Right renal cortex interstitium (tissue), 3 donors: Measurements from ENCODE around the gene CLEC18C. TPM values are rescaled to one million over a fixed set of nuclear protein-coding genes. Genes with fewer than 3 reads are reported as not detected.
"Not testable (repeated sequence)": the region's sequence is repeated elsewhere in the genome, so short reads cannot be mapped to it uniquely, and the experiment has no call there.

Experiments used
- DNase-seq, 3 donors: peaks; one replicate each; pipeline ENCODE4 v3.0.0-alpha.2; 2013; ENCODE audit warnings: low read depth in 3 of 3, low spot score in 2 of 3
- polyA plus RNA-seq, 3 donors: library from polyadenylated mRNA; unstranded; fragments of 120-200 nt; gene quantifications; one replicate each; pipeline ENCODE4 v1.2.1, GENCODE V29; 2013; ENCODE audit not compliant: insufficient read length in 3 of 3

CLEC18C gene
- polyA plus RNA-seq, 3 donors = 38.6 to 53.1 (median 48.3) TPM

DNA sequence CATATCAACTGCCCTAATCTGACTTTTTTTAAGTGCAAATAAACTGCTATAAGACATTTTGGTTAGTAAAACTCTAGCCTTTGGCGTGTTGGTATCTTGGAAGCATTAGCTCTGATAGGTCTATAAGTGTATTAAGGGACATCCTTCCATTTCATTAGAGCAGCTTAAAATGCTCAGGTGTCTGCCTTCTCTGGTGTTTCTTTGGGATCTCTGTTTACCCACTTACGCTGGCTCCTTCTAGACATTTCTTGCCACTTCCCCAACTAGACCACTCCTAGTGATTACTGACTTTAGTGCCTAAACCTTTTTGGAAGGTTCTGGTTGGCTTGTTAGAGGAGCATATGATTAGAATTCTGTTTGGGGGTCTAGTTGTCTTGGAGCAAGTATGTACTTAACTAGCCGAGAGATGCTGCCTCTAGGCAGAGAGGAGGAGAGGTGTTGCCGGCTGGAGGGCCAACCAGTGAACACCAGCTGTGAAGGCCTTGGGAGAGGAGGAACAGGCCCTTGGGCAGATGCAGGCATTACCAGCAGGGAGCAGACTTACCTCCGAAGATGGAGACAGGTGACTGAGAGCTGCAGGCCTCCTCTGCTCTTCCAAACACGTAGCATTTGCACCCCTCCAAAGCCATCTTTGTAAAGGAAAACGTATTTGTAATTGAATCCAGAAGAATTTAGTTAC, 15.2 kb upstream of the CLEC18C start:
- DNase-seq = no peak

DNA sequence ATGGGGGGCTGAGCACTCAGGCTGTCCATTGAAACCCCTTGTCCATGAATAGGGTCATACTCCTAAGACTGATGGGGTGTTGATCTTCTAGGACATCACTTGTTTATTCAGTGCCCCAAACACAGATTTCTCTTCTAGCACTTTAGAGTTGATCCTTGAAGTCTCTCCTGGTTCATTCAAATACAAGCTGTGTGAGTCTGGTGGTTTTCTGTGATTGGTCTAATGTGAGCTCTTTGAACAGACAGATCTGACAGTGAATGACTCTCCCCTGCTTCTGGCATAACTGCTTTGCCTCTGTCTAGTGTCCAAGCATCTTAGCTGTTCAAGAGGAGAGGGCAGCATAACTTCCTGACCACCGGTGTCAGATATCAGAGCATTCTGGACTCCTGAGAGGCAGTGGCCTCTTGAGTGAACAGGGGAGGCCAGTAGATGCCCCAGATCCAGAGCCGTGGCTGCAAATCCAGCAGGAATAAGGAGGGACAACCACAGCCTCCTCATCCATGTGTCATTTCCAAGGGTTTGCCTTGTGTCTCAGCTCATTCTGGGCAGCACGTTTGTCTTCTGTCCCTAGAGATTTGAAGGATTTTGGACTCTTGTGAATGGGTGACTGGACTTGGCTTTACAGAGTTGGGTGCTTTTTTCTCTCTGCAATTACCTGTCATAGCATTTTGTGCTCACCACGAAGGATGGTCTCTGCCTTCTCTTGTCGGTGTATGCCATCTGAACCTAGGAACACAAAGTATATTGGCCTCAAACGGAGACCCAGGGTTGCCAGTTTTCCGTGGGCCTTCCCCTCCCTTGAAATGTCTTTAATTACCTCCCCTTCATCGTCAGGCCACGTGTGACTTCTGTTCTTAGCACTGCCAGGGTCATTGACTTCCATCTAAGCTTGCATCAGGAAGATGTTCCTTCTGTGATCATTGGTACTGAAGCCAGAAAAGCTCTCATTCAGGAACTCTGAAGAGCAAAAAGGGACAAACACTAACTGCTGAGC, 13.9 kb upstream of the CLEC18C start:
- no peak for DNase-seq

DNA sequence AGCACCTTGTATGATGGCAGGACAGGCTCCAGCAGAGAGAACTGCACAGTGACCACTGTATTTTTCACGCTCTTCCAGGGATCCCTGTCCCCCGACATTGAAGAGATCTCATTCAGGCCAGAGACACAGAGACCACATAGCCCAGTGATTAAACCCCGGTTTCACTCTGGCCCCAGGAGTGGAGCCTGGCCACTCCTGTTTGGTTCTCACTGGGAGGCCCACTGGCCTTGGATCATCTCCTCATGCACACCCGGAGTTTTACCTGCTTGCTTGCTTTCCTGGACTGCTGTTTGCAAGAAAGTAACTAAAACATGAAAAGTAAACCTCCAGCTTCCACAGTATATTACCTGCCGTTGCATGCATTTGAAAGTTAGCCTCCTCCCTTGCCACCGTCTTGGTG, 13.2 kb upstream of the CLEC18C start:
- no peak for DNase-seq

DNA sequence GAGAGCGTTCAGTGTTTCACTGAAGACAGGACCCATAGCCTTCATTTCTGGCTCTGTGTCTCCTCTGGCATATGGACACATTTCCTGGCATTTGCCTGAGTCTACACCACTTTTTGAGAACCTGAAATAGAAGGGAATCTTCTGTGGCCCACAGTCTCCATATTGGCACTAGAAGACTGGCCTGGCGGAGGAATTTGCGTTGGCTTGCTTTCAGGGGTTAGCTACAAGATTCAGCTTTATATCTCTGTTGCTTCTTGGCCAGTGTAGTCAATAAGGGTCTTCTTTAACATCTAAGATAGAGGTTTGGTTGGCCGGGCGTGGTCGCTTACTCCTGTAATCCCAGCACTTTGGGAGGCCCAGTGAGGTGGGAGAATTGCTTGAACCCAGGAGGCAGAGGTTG, 12.8 kb upstream of the CLEC18C start:
- no peak for DNase-seq

DNA sequence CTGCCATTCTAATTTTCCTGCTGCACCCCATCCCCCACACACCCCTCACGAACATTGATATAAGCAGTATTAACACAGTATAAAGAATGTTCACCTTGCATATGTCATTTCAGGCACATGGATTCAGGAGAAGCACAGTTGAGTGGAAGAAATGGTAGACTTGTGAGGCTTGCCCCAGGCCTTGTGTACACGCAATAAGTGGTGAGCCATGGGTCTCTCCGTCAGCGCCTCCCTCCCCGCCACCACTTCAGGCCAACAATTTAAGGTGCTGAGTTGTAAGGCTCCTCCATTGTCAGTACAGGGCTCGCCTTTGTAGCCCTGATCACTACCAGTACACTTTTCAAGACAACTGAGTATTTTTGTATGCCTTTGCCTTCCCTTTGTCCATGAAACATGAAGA, 12.2 kb upstream of the CLEC18C start:
- DNase-seq = no peak

DNA sequence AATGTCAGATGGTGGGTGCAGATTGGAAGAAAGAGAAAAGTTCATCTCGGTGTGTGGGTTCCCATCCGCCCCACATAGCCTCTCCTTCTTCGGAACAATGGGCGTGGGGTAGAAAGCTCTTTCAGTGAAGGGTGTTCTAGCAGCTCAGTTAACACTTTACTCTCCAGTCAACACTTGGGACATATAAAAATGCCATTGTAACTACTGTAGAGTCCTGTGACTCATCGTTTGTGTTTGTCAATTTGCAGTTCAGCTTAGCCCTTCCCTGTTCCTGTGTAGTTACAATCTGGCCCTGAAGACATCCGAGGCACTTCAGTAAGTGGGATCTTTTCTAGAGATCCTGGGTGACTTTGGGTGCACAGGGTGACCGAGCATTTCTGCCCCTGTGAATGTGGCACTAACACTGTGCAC, 11.5 kb upstream of the CLEC18C start:
- no peak for DNase-seq

DNA sequence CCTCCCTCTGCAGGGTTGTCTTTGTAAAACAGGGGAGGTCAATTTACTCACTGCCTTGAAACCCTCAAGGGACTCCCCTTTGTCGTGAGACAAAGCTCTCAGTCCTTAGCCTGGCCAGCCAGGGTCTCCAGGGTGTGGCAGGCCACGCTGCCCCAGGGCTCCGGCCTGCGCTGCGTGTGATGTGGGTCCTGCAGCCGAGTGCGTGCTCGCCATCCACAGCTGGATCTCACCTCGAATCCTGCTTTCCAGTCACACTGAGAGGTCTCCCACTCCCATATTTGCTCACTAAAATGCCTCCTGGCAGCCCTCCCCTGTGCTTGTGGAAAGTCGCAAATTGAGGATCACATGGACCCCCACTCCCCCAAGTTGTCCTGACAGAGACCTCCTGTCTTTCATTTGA, 10.0 kb upstream of the CLEC18C start:
- DNase-seq = no peak

DNA sequence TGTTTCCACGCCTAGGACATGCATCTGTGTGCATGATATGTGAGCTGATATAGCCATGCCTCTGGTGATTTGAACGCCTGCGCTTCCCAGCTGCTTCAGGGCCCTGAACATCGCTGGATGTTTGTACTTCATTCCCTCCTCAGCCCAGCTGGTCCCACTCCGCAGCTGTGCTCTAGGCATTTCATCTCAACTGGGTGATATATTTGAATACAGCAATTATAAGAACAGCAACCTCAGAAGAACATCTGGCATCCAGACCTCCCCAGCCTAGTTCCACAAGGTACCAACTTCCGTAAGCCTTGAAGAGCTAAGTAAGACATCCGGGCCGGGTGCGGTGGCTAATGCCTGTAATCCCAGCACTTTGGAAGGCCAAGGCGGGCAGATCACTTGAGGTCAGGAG, 6.9 kb upstream of the CLEC18C start:
- DNase-seq = not testable (repeated sequence)

DNA sequence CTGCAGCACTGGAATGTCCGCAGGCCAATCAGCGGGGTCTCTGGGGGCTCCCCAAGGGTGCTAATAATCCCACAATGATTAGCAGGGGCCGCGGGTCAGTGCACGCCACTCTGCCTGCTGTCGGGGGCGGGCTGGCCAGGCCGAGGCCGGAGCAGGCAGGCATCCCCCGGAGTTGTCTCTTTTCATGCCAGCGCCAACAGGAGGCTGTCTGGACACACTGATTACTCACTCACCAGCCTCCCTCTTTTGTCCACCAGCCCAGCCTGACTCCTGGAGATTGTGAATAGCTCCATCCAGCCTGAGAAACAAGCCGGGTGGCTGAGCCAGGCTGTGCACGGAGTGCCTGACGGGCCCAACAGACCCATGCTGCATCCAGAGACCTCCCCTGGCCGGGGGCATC, 329 bp downstream of the CLEC18C start:
- DNase-seq = not testable (repeated sequence)

DNA sequence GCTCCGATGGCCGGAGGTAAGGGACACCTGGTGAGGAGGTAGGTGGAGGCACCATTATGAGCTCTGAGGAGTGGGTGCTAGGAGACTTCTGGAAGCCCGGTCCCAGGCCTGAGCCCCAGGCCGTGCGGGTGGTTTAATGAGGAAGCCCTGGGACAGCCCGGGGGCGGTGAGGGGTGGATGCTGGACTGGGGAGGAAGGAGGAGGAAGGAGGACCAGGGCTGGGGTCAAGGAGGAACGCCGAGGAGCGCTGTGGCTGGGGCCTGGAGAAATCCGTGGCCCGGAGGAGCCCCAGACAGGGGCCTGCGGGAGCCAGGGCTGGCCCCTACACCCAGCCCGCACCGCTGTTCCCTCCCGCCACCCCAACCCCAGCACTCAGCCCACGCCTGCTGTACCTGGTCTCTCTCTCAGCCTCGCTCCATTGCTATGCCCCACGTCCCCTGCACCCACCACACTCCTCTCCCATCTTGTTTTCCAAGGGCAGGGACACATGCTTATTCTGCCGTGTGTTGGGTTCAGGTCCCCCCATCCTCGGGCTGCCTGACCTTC, 873 bp downstream of the CLEC18C start:
- not testable (repeated sequence) for DNase-seq

DNA sequence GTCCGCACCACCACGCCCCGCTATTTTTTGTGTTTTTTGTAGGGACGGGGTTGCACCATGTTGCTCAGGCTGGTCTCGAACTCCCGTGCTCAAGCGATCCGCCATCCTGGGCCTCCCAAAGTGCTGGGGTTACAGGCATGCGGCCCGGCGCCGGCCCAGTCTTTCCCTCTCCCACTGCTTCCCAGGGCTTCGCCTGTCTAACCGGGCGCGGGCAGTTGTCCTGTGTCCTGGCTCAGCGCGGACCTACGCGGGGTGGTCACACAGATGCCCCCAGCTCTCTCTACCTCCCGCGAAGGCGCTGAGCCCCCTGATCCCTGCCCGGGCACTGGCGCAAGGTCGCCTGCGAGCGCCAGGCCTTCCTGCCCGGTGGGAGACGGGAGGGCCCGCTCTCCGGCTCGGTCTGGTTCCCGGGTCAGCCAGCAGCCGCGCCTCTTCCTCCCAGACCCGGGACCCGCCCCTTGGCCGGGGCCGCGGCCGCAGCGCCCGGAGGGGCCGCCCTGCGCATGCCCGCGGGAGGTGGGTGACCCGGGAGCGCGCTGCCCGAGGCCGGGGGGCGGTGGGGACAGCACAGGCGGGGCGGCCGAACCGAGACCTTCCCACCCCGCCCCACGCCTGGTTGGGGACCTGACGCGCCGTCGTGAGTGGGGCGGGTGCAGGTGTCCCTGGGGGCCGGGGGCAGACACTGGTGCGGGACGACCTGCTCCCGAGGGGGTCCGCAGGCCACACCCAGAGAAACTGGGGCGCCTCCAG, 14.4 kb downstream of the CLEC18C start:
- not testable (repeated sequence) for DNase-seq

DNA sequence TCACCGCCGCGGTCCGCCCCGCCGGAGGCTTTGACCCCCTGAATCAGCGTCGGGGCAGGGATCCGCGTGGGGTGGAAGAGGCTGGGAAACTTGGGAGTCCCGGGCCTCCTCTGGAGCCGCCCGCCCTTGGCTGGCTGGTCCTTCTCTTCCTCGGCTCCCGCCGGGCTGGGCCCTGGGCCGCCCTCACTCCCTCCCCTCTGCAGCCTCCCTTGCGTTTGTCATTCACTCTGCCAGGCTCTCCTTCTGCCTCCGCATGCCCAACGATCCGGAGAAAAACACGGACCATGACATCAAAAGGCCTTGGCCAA, 15.0 kb downstream of the CLEC18C start:
- DNase-seq = not testable (repeated sequence)

DNA sequence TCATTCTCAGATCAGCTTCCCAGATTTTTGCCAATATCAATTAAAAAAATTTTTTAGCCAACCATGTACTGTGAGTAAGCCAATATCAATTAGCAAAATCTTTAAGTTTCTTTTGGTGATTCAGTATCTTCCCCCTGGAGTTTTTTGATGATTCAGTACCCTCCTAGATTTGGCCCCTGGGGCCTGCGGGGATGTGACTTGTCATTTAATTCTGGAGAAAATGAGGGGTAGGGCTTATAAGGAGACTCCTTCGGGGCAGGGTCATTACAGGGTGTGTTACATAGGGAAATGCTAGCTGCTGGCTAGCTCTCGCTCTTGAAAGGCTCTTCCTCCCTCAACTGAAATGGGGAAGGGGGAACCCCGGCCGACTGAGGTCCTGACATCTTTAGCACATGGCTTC, 17.0 kb downstream of the CLEC18C start:
- not testable (repeated sequence) for DNase-seq

DNA sequence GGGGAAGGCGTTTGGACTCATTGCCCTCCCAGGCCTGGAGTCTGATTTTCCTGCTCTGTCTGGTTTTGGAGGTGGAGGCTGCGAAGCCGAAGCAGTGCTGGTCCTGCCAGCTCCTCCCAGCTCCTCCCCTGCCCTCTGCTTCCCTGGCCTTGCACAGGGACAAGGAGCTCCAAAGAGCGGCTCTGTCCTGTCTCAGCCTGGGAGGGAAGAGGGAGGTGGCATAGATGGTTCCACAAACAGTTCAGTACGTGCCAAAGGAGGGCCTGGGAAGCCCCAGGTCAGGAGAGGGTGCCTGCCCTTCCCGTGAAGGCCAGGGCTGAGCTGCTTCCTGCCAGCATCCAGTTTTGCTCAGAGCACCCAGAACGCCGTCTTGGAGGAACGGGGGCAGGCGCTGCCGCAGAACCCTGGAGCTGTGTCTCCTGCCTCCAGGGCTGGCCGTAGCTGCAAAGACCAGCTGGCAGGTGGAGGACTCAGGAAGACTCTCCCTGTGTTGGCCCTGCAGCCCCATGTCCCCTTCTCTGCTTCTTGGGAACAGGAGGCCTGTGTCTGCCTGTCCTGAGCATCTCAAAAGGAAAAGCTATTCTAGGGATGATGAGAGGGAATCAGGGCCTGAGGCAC, 23.2 kb downstream of the CLEC18C start:
- DNase-seq = not testable (repeated sequence)

DNA sequence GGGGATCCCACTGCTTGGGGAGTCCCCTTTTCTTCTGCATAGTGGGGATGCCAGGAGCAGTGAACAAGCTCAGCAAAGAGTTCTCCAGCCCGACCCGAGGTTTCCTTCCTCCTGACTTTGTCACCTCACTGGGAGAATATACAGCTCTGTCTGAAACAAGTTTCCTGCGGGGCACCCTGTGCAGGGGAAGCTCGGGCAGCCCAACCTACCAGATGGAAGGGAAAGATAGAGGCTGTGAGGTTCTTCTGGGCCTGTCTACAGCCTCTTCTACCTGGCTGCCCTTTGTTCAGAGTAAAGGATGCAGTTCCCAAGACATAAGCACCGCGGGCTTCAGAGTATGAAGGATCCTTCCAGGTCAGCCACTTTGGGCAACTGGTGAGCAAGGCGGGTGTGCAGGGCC, 24.0 kb downstream of the CLEC18C start:
- DNase-seq = not testable (repeated sequence)

DNA sequence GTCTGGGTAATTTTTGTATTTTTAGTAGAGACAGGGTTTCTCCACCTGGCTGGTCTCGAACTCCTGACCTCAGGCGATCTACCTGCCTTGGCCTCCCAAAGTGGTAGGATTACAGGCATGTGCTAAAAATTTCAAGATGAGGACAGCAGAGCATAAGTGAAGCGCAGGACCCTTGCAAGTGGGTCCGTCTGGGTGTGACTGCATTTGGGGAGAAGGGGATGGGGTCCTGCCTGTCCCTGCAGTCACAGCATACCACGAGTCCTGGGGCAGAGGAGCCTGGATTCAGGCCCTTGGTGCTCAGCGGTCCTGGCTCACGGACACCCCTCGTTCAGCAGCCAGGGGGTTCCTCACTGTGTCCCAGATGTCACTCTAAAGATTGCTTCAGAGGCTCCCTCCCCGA, 24.6 kb downstream of the CLEC18C start:
- DNase-seq = not testable (repeated sequence)

DNA sequence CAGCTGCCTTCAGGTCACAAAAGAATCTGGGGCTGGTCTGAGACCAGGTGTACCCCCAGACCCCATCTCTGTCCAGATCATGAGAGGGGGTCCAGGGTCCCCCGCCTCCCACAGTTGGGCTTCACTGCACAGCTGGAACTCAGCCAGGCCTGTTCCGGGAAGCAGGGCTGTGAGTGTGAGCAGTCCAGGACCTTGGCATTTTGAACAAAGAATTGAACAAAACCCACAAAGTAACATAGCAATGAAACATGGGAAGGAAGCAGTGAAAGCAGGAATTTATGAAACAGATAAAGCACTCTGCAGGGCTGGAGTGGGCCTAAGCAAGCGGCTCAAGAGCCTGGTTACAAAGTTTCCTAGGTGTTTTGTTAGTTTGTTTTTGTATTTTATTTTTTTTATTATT, 25.1 kb downstream of the CLEC18C start:
- not testable (repeated sequence) for DNase-seq

DNA sequence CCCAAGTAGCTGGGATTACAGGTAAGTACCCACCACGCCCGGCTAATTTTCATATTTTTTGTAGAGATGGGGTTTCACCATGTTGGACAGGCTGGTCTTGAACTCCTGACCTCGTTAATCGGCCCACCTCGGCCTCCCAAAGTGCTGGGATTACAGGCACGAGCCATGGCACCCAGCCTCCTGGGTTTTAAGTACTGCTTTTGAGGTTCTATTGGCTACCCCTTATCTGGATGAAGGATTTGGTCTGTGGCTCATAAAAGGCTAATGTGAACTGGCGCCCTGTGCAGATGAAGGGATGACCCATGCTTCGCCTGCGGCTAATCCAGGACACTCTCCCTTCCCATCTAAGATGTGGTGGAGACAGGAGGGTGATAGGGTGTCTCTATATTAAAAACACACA, 25.6 kb downstream of the CLEC18C start:
- not testable (repeated sequence) for DNase-seq

DNA sequence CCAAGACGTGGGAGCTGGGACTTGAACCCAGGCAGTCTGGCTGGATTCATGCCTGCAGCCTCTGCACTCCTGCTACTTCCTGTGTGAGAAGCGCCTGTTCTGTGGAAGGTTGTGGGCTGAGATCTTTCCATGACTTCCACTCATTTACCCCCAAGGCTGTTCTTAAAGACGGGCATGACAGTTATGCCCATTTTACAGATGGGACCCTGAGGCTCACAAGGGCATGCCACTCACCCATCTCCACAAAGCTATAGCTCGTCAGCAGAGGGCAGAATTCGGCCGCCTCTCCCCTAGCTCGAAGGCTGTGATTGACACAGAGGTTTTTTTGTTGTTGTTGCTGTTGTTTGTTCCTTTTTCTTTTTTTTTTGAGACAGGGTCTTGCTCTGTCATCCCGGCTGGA, 26.5 kb downstream of the CLEC18C start:
- DNase-seq = not testable (repeated sequence)

DNA sequence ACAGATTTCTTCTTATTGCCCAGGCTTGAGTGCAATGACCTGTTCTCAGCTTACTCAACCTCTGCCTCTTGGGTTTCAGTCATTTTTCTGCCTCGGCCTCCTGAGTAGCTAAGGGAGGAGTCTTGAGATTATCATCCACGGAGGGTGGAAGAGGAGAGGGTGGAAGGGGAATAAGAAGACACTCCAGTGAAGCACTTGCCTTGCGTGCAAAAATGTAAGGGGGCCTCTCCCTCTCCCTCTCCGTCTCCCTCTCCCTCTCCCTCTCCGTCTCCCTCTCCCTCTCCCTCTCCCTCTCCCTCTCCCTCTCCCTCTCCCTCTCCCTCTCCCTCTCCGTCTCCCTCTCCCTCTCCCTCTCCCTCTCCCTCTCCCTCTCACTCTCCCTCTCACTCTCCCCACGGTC, 29.9 kb downstream of the CLEC18C start:
- not testable (repeated sequence) for DNase-seq
